Measurements from ENCODE around the gene MFSD6. TPM values are rescaled to one million over a fixed set of nuclear protein-coding genes. Genes with fewer than 3 reads are reported as not detected.

Gene MFSD6
- total RNA-seq, 4 donors from 2014 or later, result 3.6 to 30.3 (median 28.4) TPM

DNA sequence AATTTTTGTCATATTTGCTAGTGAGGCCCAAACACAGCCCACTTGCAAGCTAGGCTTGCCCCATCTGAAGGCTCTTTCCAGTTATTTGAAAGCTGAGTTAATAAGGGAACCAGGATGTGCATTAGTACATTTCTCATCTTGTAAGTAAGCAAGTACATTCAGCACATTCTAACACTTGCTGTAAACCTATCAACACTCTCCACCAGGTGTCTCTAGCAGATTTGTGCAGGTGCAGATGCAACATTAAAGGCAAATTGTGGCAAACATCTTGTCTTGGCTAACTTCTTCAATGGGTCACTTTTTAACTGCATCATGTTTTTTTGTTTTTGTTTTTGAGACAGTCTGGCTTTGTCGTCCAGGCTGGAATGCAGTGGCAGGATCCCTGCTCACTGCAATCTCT, 25.3 kb upstream of the MFSD6 start:
- Histone ChIP-seq H3K27me3 (no peaks in the 10 kb centered on the region), H3K9me3 (no peaks in the 10 kb centered on the region), H3K27ac (no peak overlapping the region), H3K4me3 (no peak overlapping the region), H3K4me1 (no peaks in the 10 kb centered on the region), H3K36me3 (no peaks in the 10 kb centered on the region)
- DNase-seq, result peak in 1 of 2 donors; percentile 26
- TF ChIP-seq POLR2A (IDR thresholded peaks at IDR 0.05) (no peak), CTCF (IDR thresholded peaks at IDR 0.05) (peak; percentile 46 to 71 (median 58))
- intact Hi-C loops (cut with DNase I; ENCODE audit: low total_unique reads), result loop anchor here (10.0 kb wide), 1 partner anchor 122 kb away; no protein-coding TSS in a partner anchor

GRCh38 chr2:190387422-190387821, 20.7 kb upstream of the MFSD6 start:
- no peak overlapping the region for H3K4me3 ChIP-seq
- TF ChIP-seq POLR2A (IDR thresholded peaks at IDR 0.05) (no peak), CTCF (IDR thresholded peaks at IDR 0.05) (no peak)
- H3K27me3 ChIP-seq, result no peaks in the 10 kb centered on the region
- no peak for DNase-seq
- H3K4me1 ChIP-seq, result no peaks in the 10 kb centered on the region
- intact Hi-C loops (cut with DNase I; ENCODE audit: low total_unique reads), result loop anchor here (10.0 kb wide), 1 partner anchor 117 kb away; no protein-coding TSS in a partner anchor
- no peaks in the 10 kb centered on the region for H3K36me3 ChIP-seq
- no peak overlapping the region for H3K27ac ChIP-seq
- H3K9me3 ChIP-seq, result no peaks in the 10 kb centered on the region

GRCh38 chr2:190396271-190396670, 11.9 kb upstream of the MFSD6 start:
- no peaks in the 10 kb centered on the region for H3K27me3 ChIP-seq
- DNase-seq, result no peak
- H3K4me1 ChIP-seq, result no peaks in the 10 kb centered on the region
- intact Hi-C loops (cut with DNase I; ENCODE audit: low total_unique reads), result no loop called here
- TF ChIP-seq CTCF (IDR thresholded peaks at IDR 0.05) (no peak), POLR2A (IDR thresholded peaks at IDR 0.05) (no peak)
- no peak overlapping the region for H3K4me3 ChIP-seq
- H3K27ac ChIP-seq, result no peak overlapping the region
- H3K9me3 ChIP-seq, result no peaks in the 10 kb centered on the region
- no peaks in the 10 kb centered on the region for H3K36me3 ChIP-seq

DNA sequence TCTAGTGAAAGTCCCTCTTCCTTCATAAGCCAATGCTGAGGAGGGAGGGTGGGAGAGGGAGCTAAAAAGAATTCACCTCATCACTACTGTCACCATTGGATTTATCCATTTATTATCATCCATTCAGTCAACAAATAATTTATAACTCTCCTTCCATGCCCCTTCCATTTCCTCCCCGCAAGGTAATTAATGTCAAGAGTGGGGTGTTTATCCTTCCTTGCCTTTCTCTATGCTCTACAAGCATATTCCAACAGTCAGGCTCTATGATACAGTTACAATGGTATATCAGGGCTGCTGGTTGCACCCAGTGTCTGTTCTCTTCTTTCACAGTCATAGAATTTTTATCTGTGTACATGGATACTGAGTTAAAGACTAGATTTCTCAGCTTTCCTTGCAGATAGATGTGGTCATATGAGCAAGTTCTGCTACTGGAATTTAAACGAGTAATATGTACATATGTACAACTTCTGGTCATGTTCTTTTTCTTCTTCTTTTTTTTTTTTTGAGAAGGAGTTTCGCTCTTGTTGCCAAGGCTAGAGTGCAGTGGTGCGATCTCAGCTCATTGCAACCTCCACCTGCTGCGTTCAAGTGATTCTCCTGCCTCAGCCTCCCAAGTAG, 5.1 kb upstream of the MFSD6 start:
- no peaks in the 10 kb centered on the region for H3K4me1 ChIP-seq
- TF ChIP-seq POLR2A (IDR thresholded peaks at IDR 0.05) (no peak), CTCF (IDR thresholded peaks at IDR 0.05) (no peak)
- no peaks in the 10 kb centered on the region for H3K36me3 ChIP-seq
- no peak overlapping the region for H3K4me3 ChIP-seq
- H3K9me3 ChIP-seq, result no peaks in the 10 kb centered on the region
- intact Hi-C loops (cut with DNase I; ENCODE audit: low total_unique reads), result no loop called here
- H3K27ac ChIP-seq, result no peak overlapping the region
- no peak for DNase-seq
- no peaks in the 10 kb centered on the region for H3K27me3 ChIP-seq

- Histone ChIP-seq H3K27me3 (no peaks in the 10 kb centered on the region), H3K9me3 (no peaks in the 10 kb centered on the region), H3K4me1 (no peaks in the 10 kb centered on the region), H3K27ac (no peak overlapping the region), H3K36me3 (no peaks in the 10 kb centered on the region), H3K4me3 (no peak overlapping the region)
- TF ChIP-seq POLR2A (IDR thresholded peaks at IDR 0.05) (no peak), CTCF (IDR thresholded peaks at IDR 0.05) (no peak)
- intact Hi-C loops (cut with DNase I; ENCODE audit: low total_unique reads), result no loop called here
- no peak for DNase-seq
These were observed 3.7 kb upstream of the MFSD6 start for GRCh38 chr2:190404487-190404886.
